HG03103 (cell line): ENCODE data around the gene DGCR6.
"Not testable (repeated sequence)": the region's sequence is repeated elsewhere in the genome, so short reads cannot be mapped to it uniquely, and the experiment has no call there.

Experiments
- ATAC-seq: cut with Tn5 transposase; IDR thresholded peaks from one replicate; pipeline ENCODE4 v1.9.1; 2021; ENCODE audit warnings: low read depth; ENCODE audit not compliant: unreplicated experiment

DGCR6 gene

GRCh38 chr22:18959741-18960140, 53.6 kb downstream of the DGCR6 start:
- not testable (repeated sequence) for ATAC-seq

- not testable (repeated sequence) for ATAC-seq
Observed at GRCh38 chr22:18960166-18960820, 54.2 kb downstream of the DGCR6 start.

- not testable (repeated sequence) for ATAC-seq
Observed at GRCh38 chr22:18961201-18961600, 55.1 kb downstream of the DGCR6 start.
